Breast epithelium (tissue), 4 donors: ENCODE results near the gene DDX24. TPM values are rescaled to one million over a fixed set of nuclear protein-coding genes. Genes with fewer than 3 reads are reported as not detected.

Experiments
- DNase-seq, 2 donors: peaks; one replicate each; pipeline ENCODE4 v3.0.0-alpha.2; 2019; ENCODE audit warnings: low spot score in 2 of 2
- H3K27ac ChIP-seq, 2 donors: fragments of 200-600 bp; sonication (generic) in 1 of 2; one replicate each; pipeline ENCODE4 v1.5.1; 2016 to 2019; ENCODE audit warnings: mild to moderate bottlenecking in 1 of 2
- H3K27me3 ChIP-seq, 2 donors: fragments of 200-600 bp; sonication (generic) in 1 of 2; one replicate each; pipeline versions ENCODE4 v1.5.1 to v1.6.0; 2017 to 2019; ENCODE audit warnings: control low read depth in 1 of 2, mild to moderate bottlenecking in 1 of 2
- H3K36me3 ChIP-seq: fragments of 200-600 bp; one replicate; pipeline ENCODE4 v1.5.1; 2019
- H3K4me1 ChIP-seq, 2 donors: fragments of 200-600 bp; sonication (generic); one replicate each; pipeline ENCODE4 v1.5.1; 2016 to 2019; ENCODE audit warnings: control low read depth in 1 of 2
- H3K4me3 ChIP-seq, 3 donors: fragments of 200-600 bp; sonication (generic); 1 replicate in 2 of 3; 2 replicates in 1 of 3; pipeline ENCODE4 v1.5.1; 2016 to 2019; ENCODE audit warnings: mild to moderate bottlenecking in 3 of 3, moderate library complexity in 2 of 3
- H3K9me3 ChIP-seq, 2 donors: fragments of 200-600 bp; sonication (generic) in 1 of 2; one replicate each; pipeline ENCODE4 v1.5.1; 2016 to 2019; ENCODE audit warnings: control low read depth in 1 of 2
- CTCF ChIP-seq, 3 donors: fragments of 450-650 bp; IDR thresholded peaks; one replicate each; pipeline ENCODE4 v1.5.1; 2016 to 2017; ENCODE audit warnings: antibody characterized with exemption in 3 of 3, mild to moderate bottlenecking in 3 of 3, moderate library complexity in 3 of 3
- POLR2A ChIP-seq: fragments of 450-650 bp; IDR thresholded peaks from one replicate; pipeline ENCODE4 v1.6.1; 2016; ENCODE audit warnings: antibody characterized with exemption, mild to moderate bottlenecking, moderate library complexity
- POLR2AphosphoS5 ChIP-seq, 3 donors: sonication (generic); formaldehyde crosslinking; IDR thresholded peaks; one replicate each; pipeline ENCODE4 v1.6.1; 2017; ENCODE audit warnings: antibody characterized with exemption in 3 of 3
- intact Hi-C: fragments of 100-400 bp; cut with DNase I; formaldehyde crosslinking; loops from one replicate; pipeline ENCODE4 v1.15.1; 2023; ENCODE audit warnings: low total_unique reads
- total RNA-seq, 3 donors: library from RNA; depleted of rRNA; stranded (reverse); fragments of >200 nt; gene quantifications; one replicate each; pipeline ENCODE4 v1.1.0, GENCODE V29; 2016

The DDX24 gene
- total RNA-seq, 3 donors from 2014 or later, result 156 to 201 (median 172) TPM

GRCh38 chr14:94026173-94026888, 54.7 kb downstream of the DDX24 start, which contains the start of gene OTUB2:
Gene OTUB2 (plus strand): TSS chr14:94026340. CDS start chr14:94026538, 198 bp downstream.
- TF ChIP-seq POLR2A (no peak), CTCF (IDR thresholded peaks at IDR 0.05) (no peak), POLR2AphosphoS5 (IDR thresholded peaks at IDR 0.05) (peak in 1 of 3 donors; percentile 14)
- intact Hi-C loops, result loop anchor here (2.0 kb wide), 1 partner anchor 78 kb away; no protein-coding TSS in a partner anchor

GRCh38 chr14:94025720-94026119, 55.3 kb downstream of the DDX24 start:
- no peaks in the 10 kb centered on the region for H3K36me3 ChIP-seq
- intact Hi-C loops, result loop anchor here (2.0 kb wide), 1 partner anchor 77 kb away; no protein-coding TSS in a partner anchor
- TF ChIP-seq POLR2A (no peak), POLR2AphosphoS5 (IDR thresholded peaks at IDR 0.05) (no peak), CTCF (IDR thresholded peaks at IDR 0.05) (no peak)
- no peaks in the 10 kb centered on the region for H3K27me3 ChIP-seq
- no peaks in the 10 kb centered on the region for H3K4me1 ChIP-seq
- no peak overlapping the region for H3K27ac ChIP-seq
- DNase-seq, result no peak
- H3K9me3 ChIP-seq, result no peaks in the 10 kb centered on the region
- H3K4me3 ChIP-seq, result peak overlapping the region in 2 of 3 donors; percentile 76 to 97

More at GRCh38 chr14:94026173-94026888, 54.7 kb downstream of the DDX24 start, which contains the start of gene OTUB2:
- Histone ChIP-seq H3K27ac (no peak within 1 kb of the TSS), H3K4me3 (peak within 1 kb of the TSS; percentile 62 to 97 (median 76)), H3K36me3 (no peaks in the 10 kb centered on the region), H3K27me3 (no peaks in the 10 kb centered on the region), H3K4me1 (no peaks in the 10 kb centered on the region), H3K9me3 (no peaks in the 10 kb centered on the region)
- DNase-seq, result peak; percentile 97 to 98

- Histone ChIP-seq H3K36me3 (no peaks in the 10 kb centered on the region), H3K4me3 (no peak overlapping the region), H3K27me3 (no peaks in the 10 kb centered on the region), H3K9me3 (no peaks in the 10 kb centered on the region), H3K27ac (no peak overlapping the region), H3K4me1 (no peaks in the 10 kb centered on the region)
- TF ChIP-seq POLR2A, result no peak
- no peak for TF ChIP-seq CTCF (IDR thresholded peaks at IDR 0.05)
- TF ChIP-seq POLR2AphosphoS5 (IDR thresholded peaks at IDR 0.05), result no peak
- DNase-seq, result no peak
- intact Hi-C loops, result no loop called here
Observed at GRCh38 chr14:94024549-94024948, 56.5 kb downstream of the DDX24 start.

GRCh38 chr14:94022532-94023411, 58.2 kb downstream of the DDX24 start:
- no peak for DNase-seq
- Histone ChIP-seq H3K4me1 (no peaks in the 10 kb centered on the region), H3K27me3 (no peaks in the 10 kb centered on the region), H3K27ac (no peak overlapping the region), H3K9me3 (no peaks in the 10 kb centered on the region), H3K4me3 (no peak overlapping the region), H3K36me3 (no peaks in the 10 kb centered on the region)
- TF ChIP-seq POLR2A (no peak), CTCF (IDR thresholded peaks at IDR 0.05) (no peak), POLR2AphosphoS5 (IDR thresholded peaks at IDR 0.05) (no peak)
- intact Hi-C loops, result no loop called here
